Gastrocnemius medialis (tissue), 4 donors: ENCODE results near the gene GABRD.

Experiments used
- CTCF ChIP-seq, 5 experiments: fragments of 450-650 bp in 3 of 5; fragments of 200-600 bp in 2 of 5; sonication (generic) in 2 of 5; IDR thresholded peaks in 4 of 5; conservative IDR thresholded peaks in 1 of 5; 1 replicate in 4 of 5; 2 replicates in 1 of 5; pipeline ENCODE4 v1.5.1; 2016 to 2019; ENCODE audit warnings: antibody characterized with exemption in 5 of 5, mild to moderate bottlenecking in 3 of 5, moderate library complexity in 3 of 5
- POLR2A ChIP-seq, 2 donors: fragments of 450-650 bp; IDR thresholded peaks; one replicate each; pipeline ENCODE4 v1.6.1; 2017; ENCODE audit warnings: antibody characterized with exemption in 2 of 2, mild to moderate bottlenecking in 2 of 2, moderate library complexity in 2 of 2

GRCh38 chr1:2021550-2021949 lies 2.4 kb downstream of the GABRD start:
- TF ChIP-seq CTCF (IDR thresholded peaks at IDR 0.05 in 4 of 5, conservative IDR thresholded peaks at IDR 0.05 in 1 of 5) (no peak), POLR2A (IDR thresholded peaks at IDR 0.05) (no peak)
